Nucleus accumbens (tissue), 56 donors: ENCODE data around the gene AGK.

Experiments used
- DNase-seq, 56 donors: peaks; one replicate each; lab custom pipeline; 2025; lab: John Stamatoyannopoulos, UW

The AGK gene, protein sequence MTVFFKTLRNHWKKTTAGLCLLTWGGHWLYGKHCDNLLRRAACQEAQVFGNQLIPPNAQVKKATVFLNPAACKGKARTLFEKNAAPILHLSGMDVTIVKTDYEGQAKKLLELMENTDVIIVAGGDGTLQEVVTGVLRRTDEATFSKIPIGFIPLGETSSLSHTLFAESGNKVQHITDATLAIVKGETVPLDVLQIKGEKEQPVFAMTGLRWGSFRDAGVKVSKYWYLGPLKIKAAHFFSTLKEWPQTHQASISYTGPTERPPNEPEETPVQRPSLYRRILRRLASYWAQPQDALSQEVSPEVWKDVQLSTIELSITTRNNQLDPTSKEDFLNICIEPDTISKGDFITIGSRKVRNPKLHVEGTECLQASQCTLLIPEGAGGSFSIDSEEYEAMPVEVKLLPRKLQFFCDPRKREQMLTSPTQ

DNA sequence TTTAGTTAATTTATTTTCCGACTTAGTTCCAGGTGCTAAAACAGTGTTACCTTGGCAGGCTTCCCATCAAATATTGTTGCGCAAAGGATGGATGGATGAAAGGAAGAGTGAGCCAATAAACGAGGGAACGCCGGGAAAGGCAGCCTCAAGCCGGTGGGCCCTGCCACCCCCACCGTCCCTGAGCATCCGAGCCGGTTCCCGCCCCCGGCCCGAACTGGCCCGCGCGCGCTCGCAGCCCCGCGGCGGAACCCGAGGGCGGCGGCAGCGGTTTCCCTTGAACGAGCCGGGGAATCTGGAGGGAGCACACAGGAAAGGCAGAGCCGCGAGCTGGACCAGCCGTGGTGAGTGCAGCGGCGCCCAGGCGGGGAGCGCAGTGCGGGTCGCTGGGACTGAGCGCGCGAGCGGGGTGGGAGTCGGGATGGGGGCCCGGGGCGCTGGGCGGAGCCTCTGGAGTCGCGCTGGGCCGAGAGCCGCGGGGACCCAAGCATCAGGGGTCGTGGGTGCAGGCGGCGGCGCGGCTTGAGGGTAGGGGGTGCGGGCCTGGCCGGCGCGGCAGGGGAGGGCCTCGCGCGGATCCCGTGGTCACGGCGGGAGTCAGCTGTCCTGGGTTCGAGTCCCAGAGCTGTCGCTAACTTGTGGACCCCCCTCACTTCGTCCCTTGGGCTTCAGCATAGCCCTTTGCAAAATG is at the start of gene AGK:
Gene AGK, plus strand, starts transcription at position 317 of the 688 bp plus-strand sequence. CDS start 4,057 bp downstream, outside the sequence.
- peak in 54 of 56 donors; percentile 21 to 83 (median 59) for DNase-seq

- DNase-seq = no peak
Observed at GRCh38 chr7:141501451-141501850, 49.8 kb upstream of the AGK start.

- peak in 1 of 56 donors; percentile 14 for DNase-seq
Observed at GRCh38 chr7:141511316-141511675, 39.9 kb upstream of the AGK start.

DNA sequence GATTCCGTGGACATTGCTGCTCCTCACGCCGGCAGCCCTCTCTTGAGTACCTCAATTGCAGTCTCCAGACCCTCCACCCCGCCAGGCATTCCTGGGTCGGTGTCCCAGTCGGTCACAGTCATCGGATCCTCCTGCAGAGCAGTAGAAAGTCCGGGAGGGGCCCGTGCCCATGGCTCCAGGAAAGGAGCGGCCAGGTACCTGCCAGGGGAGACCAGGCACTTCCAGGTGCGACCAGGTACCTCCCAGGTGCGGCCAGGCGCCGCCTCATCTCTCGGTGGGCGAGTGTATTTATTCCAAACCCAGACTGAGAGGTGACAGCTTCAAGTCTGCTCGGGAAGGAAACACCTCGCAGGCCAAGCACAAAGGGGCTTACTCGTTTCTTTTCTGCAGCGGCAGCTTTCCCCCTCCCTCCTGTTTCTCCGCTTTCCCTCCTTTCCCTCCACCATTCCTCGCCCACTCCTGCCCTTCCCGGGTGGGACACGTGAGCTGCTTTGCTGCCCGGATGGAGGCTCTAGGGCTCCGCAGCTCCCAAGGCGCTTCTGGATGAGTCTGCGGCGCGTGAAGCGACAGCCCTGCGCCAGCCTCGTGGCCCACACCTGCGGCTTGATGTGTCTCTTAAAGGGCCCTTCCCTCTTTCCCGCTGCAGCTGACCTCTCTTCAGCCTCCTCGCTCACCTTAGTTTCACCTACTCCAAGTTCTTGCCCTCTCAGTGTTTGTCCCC is 39.4 kb upstream of the AGK start:
- DNase-seq = peak in 43 of 56 donors; percentile 2 to 81 (median 30)

DNA sequence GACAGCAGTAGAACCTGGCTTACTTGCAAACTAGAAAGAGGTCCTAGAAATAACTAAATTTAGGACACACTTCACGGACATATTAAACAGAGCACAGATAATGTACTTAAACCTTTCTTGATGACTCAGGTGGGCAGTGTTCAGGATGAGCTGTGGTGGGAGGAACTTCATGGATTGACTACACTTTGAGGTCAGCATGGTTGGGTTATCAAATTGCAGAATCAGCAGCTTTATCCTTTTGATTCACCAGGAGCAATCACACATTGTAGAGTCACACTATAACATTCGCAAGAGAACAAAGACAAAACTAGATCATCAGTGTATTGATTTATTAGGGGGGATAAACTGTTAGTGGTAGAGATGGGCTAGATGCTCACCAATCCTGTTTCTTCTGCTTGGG is 38.6 kb upstream of the AGK start:
- no peak for DNase-seq

GRCh38 chr7:141513720-141514119 is 37.5 kb upstream of the AGK start:
- no peak for DNase-seq

- no peak for DNase-seq
Observed at GRCh38 chr7:141515941-141516340, 35.3 kb upstream of the AGK start.

GRCh38 chr7:141519623-141520022 is 31.6 kb upstream of the AGK start:
- DNase-seq = no peak

- no peak for DNase-seq
Observed at GRCh38 chr7:141522657-141523342, 28.4 kb upstream of the AGK start.

DNA sequence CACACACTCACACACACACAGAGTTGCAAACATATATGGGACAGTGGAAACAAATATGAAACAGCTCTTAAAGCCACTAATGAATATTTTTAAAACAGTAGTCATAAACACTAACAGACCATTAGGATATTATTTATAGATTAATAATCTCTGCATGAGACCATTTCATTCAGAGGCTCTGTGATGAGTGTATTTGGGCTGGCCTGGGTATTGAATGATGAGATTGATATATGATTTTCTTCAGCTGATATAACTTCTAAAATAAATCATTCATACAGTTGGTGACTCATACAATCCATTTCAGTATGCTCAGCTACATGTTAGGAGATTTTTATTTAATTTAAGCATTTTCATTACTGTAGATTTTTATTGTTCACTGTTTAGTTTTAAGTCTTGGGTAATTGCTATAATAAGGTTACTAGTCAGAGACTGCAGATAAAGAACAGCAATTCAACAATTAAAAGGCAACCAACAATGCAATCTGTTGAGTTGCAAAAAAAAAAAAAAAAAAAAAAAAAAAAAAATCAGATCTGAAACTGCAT is 25.2 kb upstream of the AGK start:
- DNase-seq = no peak

GRCh38 chr7:141527076-141527475 is 24.1 kb upstream of the AGK start:
- DNase-seq = no peak

DNA sequence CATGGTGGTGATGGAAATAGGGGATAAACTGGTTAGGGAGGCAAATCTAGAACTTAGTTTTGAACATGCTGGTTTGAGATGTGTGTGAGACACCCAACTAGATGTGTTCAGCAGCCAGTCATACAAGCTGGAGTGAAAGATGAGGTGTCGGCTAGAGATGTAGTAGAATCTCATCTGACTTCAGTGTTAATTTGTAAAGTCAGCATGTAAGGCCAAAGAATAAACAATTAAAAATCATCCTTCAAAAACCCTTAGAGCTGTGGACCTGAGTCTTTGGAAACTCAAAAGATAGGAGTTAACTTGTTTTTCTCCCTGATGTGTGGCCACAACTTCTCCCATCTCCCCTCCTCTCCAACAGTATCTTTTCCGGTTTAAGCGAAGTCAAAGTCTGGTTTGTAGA is 22.8 kb upstream of the AGK start:
- no peak for DNase-seq

- DNase-seq = peak in 51 of 56 donors; percentile 7 to 89 (median 48)
Observed at GRCh38 chr7:141533149-141533949, 17.9 kb upstream of the AGK start.

GRCh38 chr7:141534757-141535737 is 16.2 kb upstream of the AGK start:
- no peak for DNase-seq

DNA sequence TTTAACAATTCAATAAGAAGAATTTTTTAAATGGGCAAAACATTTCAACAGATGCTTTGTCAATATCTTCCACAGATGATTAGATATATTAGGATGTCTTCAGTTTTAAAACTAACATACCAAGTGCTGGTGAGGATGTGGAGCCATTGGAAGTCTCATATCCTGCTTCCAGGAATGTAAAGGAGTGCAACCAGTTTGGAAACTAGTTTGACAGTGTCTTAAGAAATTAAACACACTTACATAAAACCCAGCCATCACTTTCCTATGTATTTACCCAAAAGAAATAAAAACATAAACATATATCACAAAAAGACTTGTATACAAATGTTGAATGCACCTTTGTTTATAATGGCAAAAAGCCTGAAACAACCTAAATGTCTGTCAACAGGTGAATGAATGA is 13.3 kb upstream of the AGK start:
- DNase-seq = no peak

DNA sequence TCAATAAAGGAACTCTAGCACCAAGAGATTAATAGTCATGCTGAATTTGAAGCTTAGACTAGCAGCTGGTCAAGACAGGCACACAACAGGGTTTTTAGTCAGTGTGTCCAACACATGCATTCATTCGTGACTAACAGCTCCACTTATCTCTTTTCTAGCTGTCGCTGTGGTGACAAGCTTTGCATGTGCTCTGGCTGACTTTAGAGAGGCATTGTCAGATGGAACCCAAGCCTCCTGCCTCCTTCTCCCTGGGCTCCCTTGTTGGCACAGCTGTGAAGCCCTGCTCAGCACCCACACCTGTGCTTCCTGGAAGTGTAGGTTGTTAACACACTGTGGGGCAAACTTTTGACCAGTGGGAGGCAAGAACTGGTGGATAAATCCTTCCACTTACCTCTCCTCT is 9.8 kb upstream of the AGK start:
- DNase-seq = no peak

GRCh38 chr7:141544831-141545230 is 6.4 kb upstream of the AGK start:
- no peak for DNase-seq

GRCh38 chr7:141549582-141549981 is 1.6 kb upstream of the AGK start:
- DNase-seq = no peak
